ENCODE data around the gene ADGRL1. TPM values are rescaled to one million over a fixed set of nuclear protein-coding genes. Genes with fewer than 3 reads are reported as not detected.
"Not testable (repeated sequence)": the region's sequence is repeated elsewhere in the genome, so short reads cannot be mapped to it uniquely, and the experiment has no call there.

The ADGRL1 gene
- total RNA-seq, 1 donor = 1.7 TPM

DNA sequence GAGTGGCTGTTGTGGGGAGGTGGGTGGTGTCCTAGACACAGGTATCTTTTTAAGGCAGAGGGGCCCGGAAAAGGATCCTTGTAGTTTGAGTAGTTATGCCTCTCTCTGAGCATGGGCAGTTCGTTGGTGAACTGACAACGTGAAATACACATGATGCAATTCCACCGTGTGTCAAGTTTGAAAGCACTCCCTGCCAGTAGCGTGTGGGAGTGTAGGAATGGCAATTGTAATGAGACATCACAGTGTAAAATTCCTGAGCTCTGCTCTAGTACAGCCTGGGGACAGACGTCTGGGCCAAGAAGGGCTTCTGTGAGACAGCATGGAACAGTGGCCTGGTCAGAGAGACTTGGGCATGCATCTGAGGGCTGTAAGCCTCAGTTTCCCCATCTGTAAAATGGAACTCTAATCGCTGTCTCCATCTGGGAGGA lies 59.2 kb downstream of the ADGRL1 start:
- peak; percentile 82 for DNase-seq (ENCODE audit: low read depth)
- H3K4me3 ChIP-seq (ENCODE audit: low read depth, low read length) = no peak overlapping the region
- TF ChIP-seq, protein P1, sequence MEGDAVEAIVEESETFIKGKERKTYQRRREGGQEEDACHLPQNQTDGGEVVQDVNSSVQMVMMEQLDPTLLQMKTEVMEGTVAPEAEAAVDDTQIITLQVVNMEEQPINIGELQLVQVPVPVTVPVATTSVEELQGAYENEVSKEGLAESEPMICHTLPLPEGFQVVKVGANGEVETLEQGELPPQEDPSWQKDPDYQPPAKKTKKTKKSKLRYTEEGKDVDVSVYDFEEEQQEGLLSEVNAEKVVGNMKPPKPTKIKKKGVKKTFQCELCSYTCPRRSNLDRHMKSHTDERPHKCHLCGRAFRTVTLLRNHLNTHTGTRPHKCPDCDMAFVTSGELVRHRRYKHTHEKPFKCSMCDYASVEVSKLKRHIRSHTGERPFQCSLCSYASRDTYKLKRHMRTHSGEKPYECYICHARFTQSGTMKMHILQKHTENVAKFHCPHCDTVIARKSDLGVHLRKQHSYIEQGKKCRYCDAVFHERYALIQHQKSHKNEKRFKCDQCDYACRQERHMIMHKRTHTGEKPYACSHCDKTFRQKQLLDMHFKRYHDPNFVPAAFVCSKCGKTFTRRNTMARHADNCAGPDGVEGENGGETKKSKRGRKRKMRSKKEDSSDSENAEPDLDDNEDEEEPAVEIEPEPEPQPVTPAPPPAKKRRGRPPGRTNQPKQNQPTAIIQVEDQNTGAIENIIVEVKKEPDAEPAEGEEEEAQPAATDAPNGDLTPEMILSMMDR (IDR thresholded peaks at IDR 0.05; ENCODE audit: insufficient read depth, low read depth, low read length) = no peak

DNA sequence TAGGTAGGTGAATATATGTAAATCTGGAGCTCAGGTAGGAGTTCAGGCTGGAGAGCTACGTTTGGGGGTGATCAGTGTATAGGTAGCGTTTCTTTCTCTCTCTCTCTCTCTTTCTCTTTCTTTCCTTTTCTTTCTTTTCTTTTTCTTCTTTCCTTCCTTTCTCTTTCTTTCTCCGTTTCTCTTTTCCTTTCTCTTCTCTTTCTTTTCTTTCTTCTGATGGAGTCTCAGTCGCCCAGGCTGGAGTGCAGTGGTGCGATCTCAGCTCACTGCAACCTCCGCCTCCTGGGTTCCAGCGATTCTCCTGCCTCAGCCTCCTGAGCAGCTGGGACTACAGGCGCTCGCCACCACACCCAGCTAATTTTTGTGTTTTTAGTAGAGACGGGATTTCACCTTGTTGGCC lies 59.8 kb downstream of the ADGRL1 start:
- not testable (repeated sequence) for H3K4me3 ChIP-seq (ENCODE audit: low read depth, low read length); DNase-seq (ENCODE audit: low read depth)

DNA sequence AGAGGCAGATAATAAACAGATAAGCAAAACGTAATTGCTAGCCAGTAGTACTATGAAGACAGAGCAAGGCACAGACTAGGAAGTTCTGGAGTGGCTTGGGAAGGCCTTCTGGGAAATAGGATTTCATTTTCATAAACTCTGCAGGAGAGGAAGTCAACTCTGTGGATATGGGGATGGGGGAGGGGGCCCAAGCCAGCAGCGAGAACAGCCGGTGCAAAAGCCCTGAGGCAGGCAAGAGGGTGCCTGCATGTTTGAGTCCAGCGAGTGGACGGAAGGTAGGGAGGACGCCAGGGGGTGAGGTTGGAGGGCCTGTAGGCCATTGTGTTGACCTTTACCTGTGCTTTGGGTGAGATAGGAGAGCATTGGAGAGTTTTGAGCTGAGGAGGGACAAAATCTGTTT lies 60.6 kb downstream of the ADGRL1 start:
- DNase-seq (ENCODE audit: low read depth) = no peak
- H3K4me3 ChIP-seq (ENCODE audit: low read depth, low read length) = no peak overlapping the region
- TF ChIP-seq, protein P1 (IDR thresholded peaks at IDR 0.05; ENCODE audit: insufficient read depth, low read depth, low read length) = no peak

DNA sequence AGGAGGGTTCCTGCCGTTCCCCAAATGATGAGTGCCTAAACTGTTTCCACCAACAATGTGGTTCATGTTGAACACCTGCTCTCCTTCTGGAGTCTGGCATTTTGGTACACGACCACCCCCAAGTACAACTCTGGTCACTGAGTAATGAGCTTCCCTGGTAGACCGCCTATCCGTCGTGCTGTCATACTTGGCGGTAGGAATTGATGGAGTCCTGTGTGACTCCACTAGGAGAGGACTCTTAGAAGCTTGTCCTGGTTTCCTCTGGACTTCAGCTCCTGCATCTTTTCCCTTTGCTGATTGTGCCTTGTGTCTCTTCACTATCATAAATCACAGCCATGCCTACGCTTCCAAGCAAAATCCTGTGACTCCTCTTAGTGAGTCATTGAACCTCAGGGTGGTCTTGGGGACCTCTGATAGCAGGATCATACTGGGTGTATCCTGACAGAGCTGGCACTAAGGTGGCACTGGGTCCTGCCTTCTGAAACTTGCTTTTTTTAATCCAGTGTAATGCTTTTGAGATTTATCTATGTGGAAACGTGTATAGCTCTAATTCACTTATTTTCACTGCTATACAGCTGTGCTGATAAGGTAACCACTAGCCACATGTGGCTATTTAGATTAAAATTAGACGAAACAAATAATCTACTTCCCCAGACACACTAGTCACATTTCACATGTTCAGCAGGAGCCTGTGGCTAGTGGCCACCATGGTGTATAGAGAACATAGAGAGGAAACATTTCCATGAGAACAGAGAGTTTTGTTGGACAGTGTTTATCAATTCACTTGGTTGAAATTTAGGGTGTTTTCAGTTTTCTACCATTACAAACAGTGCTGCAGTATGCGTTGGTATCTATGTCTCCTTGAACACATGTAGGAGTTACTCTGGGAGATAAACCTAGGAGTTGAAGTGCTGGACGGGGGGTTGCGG lies 63.4 kb downstream of the ADGRL1 start:
- TF ChIP-seq, protein P1 (IDR thresholded peaks at IDR 0.05; ENCODE audit: insufficient read depth, low read depth, low read length) = no peak
- no peak for DNase-seq (ENCODE audit: low read depth)
- H3K4me3 ChIP-seq (ENCODE audit: low read depth, low read length) = no peak overlapping the region

DNA sequence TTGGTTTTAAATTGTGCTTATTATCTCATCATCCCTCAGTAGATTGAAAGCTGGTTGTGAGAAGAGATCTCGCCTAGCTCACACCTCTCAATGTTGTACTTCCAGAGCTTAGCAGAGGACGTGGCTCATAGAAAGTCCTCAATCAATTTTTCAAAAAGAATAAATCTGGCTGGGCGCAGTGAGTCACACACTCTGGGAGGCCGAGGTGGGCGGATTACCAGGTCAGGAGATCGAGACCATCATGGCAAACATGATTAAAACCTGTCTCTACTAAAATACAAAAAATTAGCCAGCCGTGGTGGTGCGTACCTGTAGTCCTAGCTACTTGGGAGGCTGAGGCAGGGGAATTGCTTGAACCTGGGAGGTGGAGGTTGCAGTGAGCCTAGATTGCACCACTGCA lies 64.9 kb downstream of the ADGRL1 start:
- TF ChIP-seq, protein P1 (IDR thresholded peaks at IDR 0.05; ENCODE audit: insufficient read depth, low read depth, low read length) = no peak
- no peak overlapping the region for H3K4me3 ChIP-seq (ENCODE audit: low read depth, low read length)
- no peak for DNase-seq (ENCODE audit: low read depth)

DNA sequence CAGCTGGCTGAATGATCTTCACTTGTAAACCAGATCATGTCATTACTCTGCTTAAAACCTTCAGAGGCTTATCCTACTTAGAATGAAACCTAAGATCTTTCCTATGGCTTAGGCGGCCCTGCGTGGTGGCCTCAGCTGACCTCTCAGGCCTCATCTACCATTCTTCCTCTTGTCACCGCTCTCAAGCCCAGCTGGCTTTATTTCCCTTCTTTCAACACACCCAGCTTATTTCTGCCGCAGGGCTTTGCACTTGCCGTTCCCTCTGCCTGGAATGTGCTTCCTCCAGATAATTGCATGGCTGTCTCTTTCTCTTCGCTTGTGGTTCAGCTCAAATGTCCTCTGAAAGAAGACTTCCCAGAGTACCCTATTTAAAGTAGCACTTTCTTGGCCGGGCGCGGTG lies 66.0 kb downstream of the ADGRL1 start:
- no peak overlapping the region for H3K4me3 ChIP-seq (ENCODE audit: low read depth, low read length)
- TF ChIP-seq, protein P1 (IDR thresholded peaks at IDR 0.05; ENCODE audit: insufficient read depth, low read depth, low read length) = no peak
- peak; percentile 81 for DNase-seq (ENCODE audit: low read depth)

DNA sequence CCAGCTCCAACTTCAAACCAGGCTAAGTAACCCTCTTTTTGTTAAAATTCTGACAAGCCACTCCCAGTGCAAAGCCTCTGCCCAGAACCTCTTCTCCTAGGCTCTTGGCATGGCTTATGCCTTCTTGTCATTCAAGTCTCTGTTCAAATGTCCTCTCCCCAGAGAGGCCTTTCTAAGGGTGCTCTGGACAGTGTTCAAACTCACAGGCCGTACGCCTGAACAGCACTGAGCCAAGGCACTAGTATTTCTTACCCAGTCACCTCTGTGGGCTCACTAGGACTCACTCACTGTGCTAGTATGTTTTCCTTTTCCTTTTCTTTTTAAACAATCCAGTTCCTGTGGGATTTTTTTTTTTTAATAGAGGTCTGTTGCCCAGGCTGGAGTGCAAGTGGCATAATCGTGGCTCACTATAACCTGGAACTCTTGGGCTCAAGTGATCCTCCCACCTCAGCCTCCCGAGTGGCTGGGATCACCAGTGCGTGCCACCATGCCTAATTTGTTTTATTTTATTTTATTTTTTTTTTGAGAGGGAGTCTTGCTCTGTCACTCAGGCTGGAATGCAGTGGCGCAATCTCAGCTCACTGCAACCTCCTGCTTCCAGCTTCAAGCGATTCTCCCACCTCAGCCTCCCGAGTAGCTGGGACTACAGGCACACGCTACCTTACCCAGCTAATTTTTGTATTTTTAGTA lies 67.2 kb downstream of the ADGRL1 start:
- DNase-seq (ENCODE audit: low read depth) = peak; percentile 62
- TF ChIP-seq, protein P1 (IDR thresholded peaks at IDR 0.05; ENCODE audit: insufficient read depth, low read depth, low read length) = no peak

More for the DNA sequence above, 67.2 kb downstream of the ADGRL1 start:
- no peak overlapping the region for H3K4me3 ChIP-seq (ENCODE audit: low read depth, low read length)

Measured in fibroblast of villous mesenchyme (primary cell).